ENCODE results near the gene PRTFDC1.

PRTFDC1 gene

DNA sequence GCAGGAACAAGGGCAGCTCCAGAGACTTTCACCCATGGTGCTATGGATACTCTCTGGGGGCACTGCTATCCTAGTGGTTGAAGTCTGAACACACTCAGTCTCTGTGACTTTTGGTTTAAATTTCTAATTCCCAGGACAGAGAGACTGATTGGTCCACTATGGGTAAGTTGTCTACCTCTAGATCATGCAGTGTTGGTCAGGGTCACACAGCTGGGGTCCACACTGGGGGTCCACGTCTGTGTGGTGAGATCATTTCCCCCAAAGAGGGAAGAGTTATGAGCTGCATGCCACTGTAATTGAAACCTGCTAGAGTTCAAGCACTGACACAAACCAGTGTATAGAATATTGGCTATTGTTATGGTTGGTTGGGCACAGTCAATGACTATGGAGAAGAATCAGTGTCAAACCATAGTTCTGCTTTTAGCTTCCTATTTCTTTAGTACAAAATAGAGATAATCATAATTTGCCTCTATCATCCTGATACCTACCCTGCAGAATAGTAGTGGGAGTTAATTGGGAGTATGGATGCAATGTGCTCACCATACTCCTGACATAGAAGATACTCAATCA, 101.6 kb downstream of the PRTFDC1 start:
- no peak for TF ChIP-seq YY1 (IDR thresholded peaks at IDR 0.05; ENCODE audit: low read depth)
- TF ChIP-seq, protein P1, sequence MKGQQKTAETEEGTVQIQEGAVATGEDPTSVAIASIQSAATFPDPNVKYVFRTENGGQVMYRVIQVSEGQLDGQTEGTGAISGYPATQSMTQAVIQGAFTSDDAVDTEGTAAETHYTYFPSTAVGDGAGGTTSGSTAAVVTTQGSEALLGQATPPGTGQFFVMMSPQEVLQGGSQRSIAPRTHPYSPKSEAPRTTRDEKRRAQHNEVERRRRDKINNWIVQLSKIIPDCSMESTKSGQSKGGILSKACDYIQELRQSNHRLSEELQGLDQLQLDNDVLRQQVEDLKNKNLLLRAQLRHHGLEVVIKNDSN (IDR thresholded peaks at IDR 0.05), result no peak
- no peak for TF ChIP-seq EP300 (IDR thresholded peaks at IDR 0.05; ENCODE audit: borderline replicate concordance)
- TF ChIP-seq TAF1 (IDR thresholded peaks at IDR 0.05; ENCODE audit: low read depth), result no peak

DNA sequence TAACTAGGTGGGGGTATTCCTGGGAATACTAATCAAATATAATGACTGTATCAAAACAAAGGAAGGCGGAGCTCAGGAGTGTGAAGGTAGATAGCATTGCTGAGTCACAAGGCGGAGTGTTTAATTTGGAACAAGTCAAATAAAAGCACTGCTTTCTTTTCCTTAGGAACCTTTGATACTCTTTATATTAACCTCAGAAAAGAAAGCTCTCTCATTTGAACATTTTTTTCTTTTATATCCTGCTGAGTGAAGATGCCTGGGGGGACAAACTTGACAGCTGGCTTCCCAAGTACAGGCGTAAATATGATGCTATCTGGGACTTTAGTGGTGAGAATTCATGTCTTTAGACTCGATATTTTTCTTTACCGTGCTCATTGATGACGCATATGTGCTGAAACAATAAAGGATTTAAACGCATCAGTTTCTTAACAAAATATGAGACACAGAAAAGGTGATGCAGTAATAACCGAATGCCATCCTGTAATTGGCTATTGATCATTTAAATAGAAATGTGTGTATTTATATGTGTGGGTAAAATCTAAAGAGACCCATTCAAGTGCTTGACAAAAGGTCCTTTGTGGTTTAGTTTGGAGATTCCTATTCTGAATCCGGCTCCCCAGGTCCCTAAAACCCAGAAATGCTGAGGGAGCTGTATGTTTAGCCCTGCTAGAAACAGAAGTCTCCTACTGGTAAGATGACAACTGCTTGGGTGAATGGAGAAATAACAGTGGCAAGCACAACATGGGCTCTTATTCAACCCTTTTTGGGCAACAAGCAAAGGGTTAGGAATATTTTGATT, 102.7 kb downstream of the PRTFDC1 start:
- TF ChIP-seq FOXM1 (IDR thresholded peaks at IDR 0.05; ENCODE audit: borderline replicate concordance, low read depth) (no peak), YY1 (IDR thresholded peaks at IDR 0.05; ENCODE audit: low read depth) (no peak)
- TF ChIP-seq, protein P2, sequence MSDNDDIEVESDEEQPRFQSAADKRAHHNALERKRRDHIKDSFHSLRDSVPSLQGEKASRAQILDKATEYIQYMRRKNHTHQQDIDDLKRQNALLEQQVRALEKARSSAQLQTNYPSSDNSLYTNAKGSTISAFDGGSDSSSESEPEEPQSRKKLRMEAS (IDR thresholded peaks at IDR 0.05), result no peak

DNA sequence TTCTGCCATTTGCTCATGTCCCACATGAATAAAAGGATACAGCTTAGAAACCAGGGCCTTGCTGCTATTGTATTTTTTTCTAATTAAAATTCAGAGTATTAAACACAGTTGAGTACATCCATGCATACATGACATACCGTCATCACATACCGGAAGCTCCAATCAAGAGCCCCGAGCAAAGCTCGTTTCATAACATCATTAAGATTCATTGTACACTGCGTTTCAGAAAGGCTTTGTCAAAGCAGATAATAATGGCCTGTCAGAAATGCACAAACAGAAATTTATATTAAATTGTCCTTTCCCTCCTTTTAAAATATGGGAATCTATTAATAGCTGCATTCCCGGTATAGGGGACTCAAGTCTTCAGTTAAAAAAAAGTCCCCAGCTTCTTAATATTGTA, 103.4 kb downstream of the PRTFDC1 start:
- no peak for TF ChIP-seq EGR1 (IDR thresholded peaks at IDR 0.05)
- TF ChIP-seq TAF1 (IDR thresholded peaks at IDR 0.05; ENCODE audit: low read depth), result no peak
- TF ChIP-seq, protein P1 (IDR thresholded peaks at IDR 0.05), result no peak
- TF ChIP-seq EP300 (IDR thresholded peaks at IDR 0.05; ENCODE audit: borderline replicate concordance), result no peak
- no peak for TF ChIP-seq CEBPB (IDR thresholded peaks at IDR 0.05)
- no peak for TF ChIP-seq RAD21 (IDR thresholded peaks at IDR 0.05; ENCODE audit: low read depth)
- TF ChIP-seq CREB1 (IDR thresholded peaks at IDR 0.05; ENCODE audit: low read depth), result no peak
- no peak for TF ChIP-seq FOXM1 (IDR thresholded peaks at IDR 0.05; ENCODE audit: borderline replicate concordance, low read depth)
- TF ChIP-seq, protein P2 (IDR thresholded peaks at IDR 0.05), result no peak
- TF ChIP-seq, protein P3, sequence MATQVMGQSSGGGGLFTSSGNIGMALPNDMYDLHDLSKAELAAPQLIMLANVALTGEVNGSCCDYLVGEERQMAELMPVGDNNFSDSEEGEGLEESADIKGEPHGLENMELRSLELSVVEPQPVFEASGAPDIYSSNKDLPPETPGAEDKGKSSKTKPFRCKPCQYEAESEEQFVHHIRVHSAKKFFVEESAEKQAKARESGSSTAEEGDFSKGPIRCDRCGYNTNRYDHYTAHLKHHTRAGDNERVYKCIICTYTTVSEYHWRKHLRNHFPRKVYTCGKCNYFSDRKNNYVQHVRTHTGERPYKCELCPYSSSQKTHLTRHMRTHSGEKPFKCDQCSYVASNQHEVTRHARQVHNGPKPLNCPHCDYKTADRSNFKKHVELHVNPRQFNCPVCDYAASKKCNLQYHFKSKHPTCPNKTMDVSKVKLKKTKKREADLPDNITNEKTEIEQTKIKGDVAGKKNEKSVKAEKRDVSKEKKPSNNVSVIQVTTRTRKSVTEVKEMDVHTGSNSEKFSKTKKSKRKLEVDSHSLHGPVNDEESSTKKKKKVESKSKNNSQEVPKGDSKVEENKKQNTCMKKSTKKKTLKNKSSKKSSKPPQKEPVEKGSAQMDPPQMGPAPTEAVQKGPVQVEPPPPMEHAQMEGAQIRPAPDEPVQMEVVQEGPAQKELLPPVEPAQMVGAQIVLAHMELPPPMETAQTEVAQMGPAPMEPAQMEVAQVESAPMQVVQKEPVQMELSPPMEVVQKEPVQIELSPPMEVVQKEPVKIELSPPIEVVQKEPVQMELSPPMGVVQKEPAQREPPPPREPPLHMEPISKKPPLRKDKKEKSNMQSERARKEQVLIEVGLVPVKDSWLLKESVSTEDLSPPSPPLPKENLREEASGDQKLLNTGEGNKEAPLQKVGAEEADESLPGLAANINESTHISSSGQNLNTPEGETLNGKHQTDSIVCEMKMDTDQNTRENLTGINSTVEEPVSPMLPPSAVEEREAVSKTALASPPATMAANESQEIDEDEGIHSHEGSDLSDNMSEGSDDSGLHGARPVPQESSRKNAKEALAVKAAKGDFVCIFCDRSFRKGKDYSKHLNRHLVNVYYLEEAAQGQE (IDR thresholded peaks at IDR 0.05; ENCODE audit: low read depth), result no peak
- TF ChIP-seq ZBTB7A (IDR thresholded peaks at IDR 0.05; ENCODE audit: low read depth), result no peak
- TF ChIP-seq TEAD4 (IDR thresholded peaks at IDR 0.05), result no peak
- no peak for TF ChIP-seq TCF12 (IDR thresholded peaks at IDR 0.05; ENCODE audit: low read depth)
- TF ChIP-seq YY1 (IDR thresholded peaks at IDR 0.05; ENCODE audit: low read depth), result no peak

DNA sequence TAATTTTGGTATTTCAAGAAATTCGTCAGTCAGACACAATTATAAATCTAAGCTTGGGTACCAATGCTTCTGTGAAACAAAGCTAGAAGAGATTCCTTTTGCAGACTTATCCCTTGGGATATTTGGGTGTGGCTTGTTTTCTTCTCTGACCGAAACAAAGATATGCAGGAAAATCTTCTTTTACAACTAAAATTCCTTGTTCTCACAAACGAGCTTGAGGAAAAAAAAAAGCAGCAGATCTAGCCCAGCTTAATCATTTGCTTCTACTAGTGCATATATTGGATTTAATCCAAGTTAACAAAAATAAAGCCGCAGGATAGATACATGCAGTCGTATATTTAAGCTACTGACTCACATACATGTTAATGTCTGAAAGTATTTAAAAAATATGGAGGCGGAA, 104.2 kb downstream of the PRTFDC1 start:
- TF ChIP-seq RAD21 (IDR thresholded peaks at IDR 0.05; ENCODE audit: low read depth) (no peak), NFIC (IDR thresholded peaks at IDR 0.05) (no peak), TCF12 (IDR thresholded peaks at IDR 0.05; ENCODE audit: low read depth) (no peak), ZBTB7A (IDR thresholded peaks at IDR 0.05; ENCODE audit: low read depth) (no peak), CEBPB (IDR thresholded peaks at IDR 0.05) (no peak), EP300 (IDR thresholded peaks at IDR 0.05; ENCODE audit: borderline replicate concordance) (no peak)
- TF ChIP-seq, protein P3 (IDR thresholded peaks at IDR 0.05; ENCODE audit: low read depth), result no peak

DNA sequence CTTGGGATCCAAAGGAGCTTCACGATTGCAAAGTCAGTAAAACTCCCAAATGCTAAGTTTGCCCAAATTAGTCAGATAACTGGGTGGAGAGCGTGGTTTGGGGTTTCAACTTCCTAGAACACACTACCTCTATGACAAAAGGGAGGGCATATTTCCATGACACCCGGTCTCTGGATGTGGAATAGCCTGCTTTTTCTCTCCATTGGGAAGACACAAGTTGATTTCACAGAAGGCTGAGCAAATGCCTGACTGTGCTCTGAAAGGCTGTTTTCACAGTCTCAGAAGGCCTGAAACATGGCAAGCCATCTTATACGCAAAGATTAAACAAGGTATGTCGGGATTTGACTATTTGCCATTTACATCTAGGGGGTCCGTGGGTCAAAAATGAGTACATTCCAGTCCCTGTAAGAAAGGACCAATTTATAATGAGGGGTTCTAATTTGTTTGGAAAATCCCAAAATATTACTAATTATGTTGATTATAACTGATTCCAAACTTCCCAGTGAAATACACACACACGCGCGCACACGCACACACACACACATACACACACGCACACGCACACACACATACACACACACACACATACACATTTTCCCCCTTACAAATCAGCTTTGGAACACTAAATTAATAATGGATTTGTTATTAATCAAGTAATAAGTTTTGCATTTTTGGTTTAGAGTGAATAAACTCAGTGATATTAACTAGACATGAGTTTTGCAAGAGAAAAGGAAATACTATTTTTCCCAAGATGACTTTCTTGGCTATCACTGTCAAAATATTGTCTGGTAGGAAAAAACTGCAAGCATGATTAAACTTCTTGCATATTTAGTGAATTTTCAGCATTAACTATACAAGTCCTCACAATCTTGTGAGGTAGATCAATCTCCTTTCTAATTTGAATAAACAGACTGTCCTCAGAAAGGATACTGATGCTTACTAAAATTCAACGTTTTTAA, 105.0 kb downstream of the PRTFDC1 start:
- TF ChIP-seq RAD21 (IDR thresholded peaks at IDR 0.05; ENCODE audit: low read depth), result no peak
- TF ChIP-seq FOXM1 (IDR thresholded peaks at IDR 0.05; ENCODE audit: borderline replicate concordance, low read depth), result no peak
- TF ChIP-seq TEAD4 (IDR thresholded peaks at IDR 0.05), result no peak

DNA sequence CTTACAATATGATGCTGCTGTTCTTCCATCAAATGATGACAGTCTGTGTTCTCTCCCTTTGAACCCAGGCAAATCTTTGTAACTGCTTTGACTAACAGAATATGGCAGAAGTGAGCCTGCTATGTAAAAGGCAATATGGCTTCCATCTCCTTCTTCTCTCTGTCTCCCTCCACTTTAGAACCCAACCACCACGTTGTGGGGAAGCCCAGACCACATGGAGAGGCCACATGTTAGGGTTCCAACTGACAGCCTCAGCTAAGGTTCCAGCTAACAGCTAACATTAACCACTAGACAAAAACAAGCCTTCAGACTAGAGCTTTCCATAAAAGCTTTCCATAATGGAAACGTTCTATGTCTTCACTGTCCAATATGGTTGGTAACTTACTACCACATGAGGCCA, 107.7 kb downstream of the PRTFDC1 start:
- no peak for TF ChIP-seq TAF1 (IDR thresholded peaks at IDR 0.05; ENCODE audit: low read depth)
- TF ChIP-seq TEAD4 (IDR thresholded peaks at IDR 0.05), result no peak
- no peak for TF ChIP-seq YY1 (IDR thresholded peaks at IDR 0.05; ENCODE audit: low read depth)
- no peak for TF ChIP-seq FOXM1 (IDR thresholded peaks at IDR 0.05; ENCODE audit: borderline replicate concordance, low read depth)
- no peak for TF ChIP-seq CREB1 (IDR thresholded peaks at IDR 0.05; ENCODE audit: low read depth)
- no peak for TF ChIP-seq RAD21 (IDR thresholded peaks at IDR 0.05; ENCODE audit: low read depth)
- no peak for TF ChIP-seq EGR1 (IDR thresholded peaks at IDR 0.05)
- TF ChIP-seq CEBPB (IDR thresholded peaks at IDR 0.05), result no peak
- TF ChIP-seq TCF12 (IDR thresholded peaks at IDR 0.05; ENCODE audit: low read depth), result no peak
- no peak for TF ChIP-seq NFIC (IDR thresholded peaks at IDR 0.05)
- TF ChIP-seq EP300 (IDR thresholded peaks at IDR 0.05; ENCODE audit: borderline replicate concordance), result no peak
- TF ChIP-seq, protein P1 (IDR thresholded peaks at IDR 0.05), result no peak
- TF ChIP-seq, protein P3 (IDR thresholded peaks at IDR 0.05; ENCODE audit: low read depth), result no peak
- TF ChIP-seq, protein P2 (IDR thresholded peaks at IDR 0.05), result no peak
